SK-N-SH (cell line): Measurements from ENCODE around the gene ASCC3. TPM values are rescaled to one million over a fixed set of nuclear protein-coding genes. Genes with fewer than 3 reads are reported as not detected.

ENCODE experiments used
- CTCF ChIA-PET: fragments of 300-600, 350-600 bp; formaldehyde crosslinking; extraction: SDS; loops from one replicate; lab custom pipeline; 2021; lab: Yijun Ruan, JAX
- POLR2A ChIA-PET: fragments of 350-600 bp; sonication (Branson Sonifier 250); formaldehyde crosslinking; extraction: SDS; loops from one replicate; lab custom pipeline; 2020; ENCODE audit warnings: antibody characterized with exemption, inconsistent platforms; lab: Yijun Ruan, JAX
- DNase-seq: peaks from one replicate; pipeline ENCODE4 v3.0.0; 2012
- H2AFZ ChIP-seq: fragments of 200-600 bp; sonication (generic); 2 replicates; pipeline ENCODE4 v1.8.1; 2016; ENCODE audit warnings: antibody characterized with exemption, mild to moderate bottlenecking, low read depth
- H3F3A ChIP-seq: fragments of 200-600 bp; sonication (generic); replicated peaks from 2 replicates; pipeline ENCODE3; 2016; ENCODE audit warnings: antibody characterized with exemption, mild to moderate bottlenecking; ENCODE audit not compliant: insufficient read depth
- H3K27ac ChIP-seq, 2 experiments: fragments of 200-500 bp in 1 of 2; fragments of 200-600 bp in 1 of 2; sonication (Bioruptor generic) in 1 of 2; sonication (generic), shearing (Covaris generic) in 1 of 2; 2 replicates each; pipeline versions ENCODE4 v1.5.1 to v1.6.1; 2014 to 2016; ENCODE audit warnings: low read depth in 2 of 2, inconsistent platforms in 1 of 2, low read length in 1 of 2, mild to moderate bottlenecking in 1 of 2, mixed read lengths in 1 of 2
- H3K27me3 ChIP-seq: fragments of 200-600 bp; sonication (generic), shearing (Covaris generic); 2 replicates; pipeline ENCODE4 v1.6.1; 2016; ENCODE audit warnings: mixed run types; ENCODE audit not compliant: insufficient read depth
- H3K36me3 ChIP-seq, 2 experiments: fragments of 200-500 bp in 1 of 2; fragments of 200-600 bp in 1 of 2; sonication (Bioruptor generic) in 1 of 2; sonication (generic) in 1 of 2; replicated peaks in 1 of 2; 2 replicates each; pipeline versions ENCODE3 to v1.5.1; 2014 to 2016; ENCODE audit warnings: low read length in 1 of 2, mild to moderate bottlenecking in 1 of 2; ENCODE audit not compliant: insufficient read depth in 2 of 2, control insufficient read depth in 1 of 2
- H3K4me1 ChIP-seq, 2 experiments: fragments of 200-500 bp in 1 of 2; fragments of 200-600 bp in 1 of 2; sonication (Bioruptor generic) in 1 of 2; sonication (generic), shearing (Covaris generic) in 1 of 2; 2 replicates each; pipeline versions ENCODE4 v1.5.1 to v1.6.1; 2014 to 2016; ENCODE audit warnings: low read depth in 1 of 2, low read length in 1 of 2, mixed run types in 1 of 2; ENCODE audit not compliant: insufficient read depth in 2 of 2, control insufficient read depth in 1 of 2
- H3K4me2 ChIP-seq: fragments of 200-600 bp; sonication (generic), shearing (Covaris generic); 2 replicates; pipeline ENCODE4 v1.6.1; 2017; ENCODE audit warnings: mixed run types
- H3K4me3 ChIP-seq, 2 experiments: fragments of 200-500 bp in 1 of 2; fragments of 200-600 bp in 1 of 2; sonication (Bioruptor generic) in 1 of 2; sonication (generic), shearing (Covaris generic) in 1 of 2; 2 replicates each; pipeline versions ENCODE4 v1.5.1 to v1.8.1; 2014 to 2016; ENCODE audit warnings: low read depth in 2 of 2, inconsistent platforms in 1 of 2, low read length in 1 of 2, mild to moderate bottlenecking in 1 of 2, mixed read lengths in 1 of 2, moderate library complexity in 1 of 2
- H3K79me2 ChIP-seq: fragments of 200-600 bp; sonication (generic); 2 replicates; pipeline ENCODE4 v1.8.1; 2017; ENCODE audit warnings: mild to moderate bottlenecking; ENCODE audit not compliant: insufficient read depth
- H3K9ac ChIP-seq: fragments of 200-600 bp; sonication (generic); 2 replicates; pipeline ENCODE4 v1.6.1; 2017; ENCODE audit warnings: mixed run types
- H3K9me2 ChIP-seq: fragments of 200-600 bp; sonication (generic); 2 replicates; pipeline ENCODE4 v1.6.1; 2017; ENCODE audit warnings: mixed run types
- H3K9me3 ChIP-seq: fragments of 200-600 bp; sonication (generic); 2 replicates; pipeline ENCODE4 v1.6.1; 2017; ENCODE audit warnings: mixed run types, mild to moderate bottlenecking, moderate library complexity
- H4K20me1 ChIP-seq: fragments of 200-600 bp; sonication (generic); 2 replicates; pipeline ENCODE4 v1.6.1; 2017; ENCODE audit warnings: mild to moderate bottlenecking, mixed run types; ENCODE audit not compliant: insufficient read depth
- CHD2 ChIP-seq: fragments of 150-350 bp; IDR thresholded peaks from 2 replicates; pipeline ENCODE4 v1.6.1; 2018; ENCODE audit warnings: low read length; ENCODE audit not compliant: partially characterized antibody
- ELF1 ChIP-seq: IDR thresholded peaks from 2 replicates; pipeline ENCODE4 v1.4.0; 2012
- EP300 ChIP-seq, 2 experiments: IDR thresholded peaks; 2 replicates each; pipeline versions ENCODE4 v1.4.0 to v1.6.1; 2012; ENCODE audit warnings: borderline replicate concordance in 1 of 2, low read depth in 1 of 2, low read length in 1 of 2
- EZH2phosphoT487 ChIP-seq: fragments of 200-600 bp; sonication (generic); IDR thresholded peaks from 2 replicates; pipeline ENCODE4 v1.6.1; 2017; ENCODE audit warnings: low read depth, mixed run types, mild to moderate bottlenecking, antibody characterized with exemption, moderate library complexity, borderline replicate concordance
- FOSL2 ChIP-seq: IDR thresholded peaks from 2 replicates; pipeline ENCODE4 v1.4.0; 2012; ENCODE audit warnings: low read depth, mild to moderate bottlenecking, moderate library complexity, borderline replicate concordance
- FOXJ3 ChIP-seq: sonication (generic); formaldehyde crosslinking; IDR thresholded peaks from 2 replicates; pipeline ENCODE4 v1.5.1; 2020; ENCODE audit warnings: mild to moderate bottlenecking, missing genetic modification reagents
- MAX ChIP-seq: IDR thresholded peaks from 2 replicates; pipeline ENCODE4 v1.4.0; 2012; ENCODE audit warnings: low read depth
- NFIC ChIP-seq: IDR thresholded peaks from 2 replicates; pipeline ENCODE4 v1.4.0; 2012; ENCODE audit warnings: borderline replicate concordance
- NRF1 ChIP-seq: IDR thresholded peaks from 2 replicates; pipeline ENCODE4 v1.6.1; 2012; ENCODE audit warnings: low read depth, mild to moderate bottlenecking, low read length
- POLR2AphosphoS5 ChIP-seq: IDR thresholded peaks from 2 replicates; pipeline ENCODE4 v1.6.1; 2012; ENCODE audit warnings: low read depth, low read length
- RAD21 ChIP-seq: IDR thresholded peaks from 2 replicates; pipeline ENCODE4 v1.6.1; 2012; ENCODE audit warnings: mild to moderate bottlenecking, low read length
- RFX5 ChIP-seq: IDR thresholded peaks from 2 replicates; pipeline ENCODE4 v1.6.1; 2012; ENCODE audit warnings: mild to moderate bottlenecking, improper control_type of control experiment, low read length
- RXRA ChIP-seq: IDR thresholded peaks from 2 replicates; pipeline ENCODE4 v1.4.0; 2012; ENCODE audit warnings: low read depth, mild to moderate bottlenecking, borderline replicate concordance
- SMC3 ChIP-seq: IDR thresholded peaks from 2 replicates; pipeline ENCODE4 v1.6.1; 2012; ENCODE audit warnings: low read depth, low read length, improper control_type of control experiment
- TAF1 ChIP-seq: IDR thresholded peaks from 2 replicates; pipeline ENCODE4 v1.6.1; 2012; ENCODE audit warnings: low read depth, mild to moderate bottlenecking, low read length, moderate library complexity, borderline replicate concordance
- TCF12 ChIP-seq: IDR thresholded peaks from 2 replicates; pipeline ENCODE4 v1.4.0; 2012
- TEAD4 ChIP-seq: IDR thresholded peaks from 2 replicates; pipeline ENCODE4 v1.4.0; 2012; ENCODE audit warnings: mild to moderate bottlenecking, borderline replicate concordance; ENCODE audit not compliant: insufficient read depth
- USF2 ChIP-seq: fragments of 150-350 bp; IDR thresholded peaks from 2 replicates; pipeline ENCODE4 v1.6.1; 2017; ENCODE audit warnings: antibody characterized with exemption, low read length, low read depth, borderline replicate concordance
- WGBS: methylation state at CpG from one replicate; pipeline ENCODE4 v1.1.6; 2017; ENCODE audit warnings: low lambda C conversion rate; 5-methylcytosine and 5-hydroxymethylcytosine counted together
- polyA plus RNA-seq, 3 experiments: library from polyadenylated mRNA; depleted of rRNA; stranded (reverse); fragments of >200 nt; gene quantifications; 2 replicates each; pipeline ENCODE4 v1.2.3, GENCODE V29; 2012

ASCC3 gene
- polyA plus RNA-seq, 1 of the 3 experiments (the other 2 are of a cell fraction), result 17.9 TPM

GRCh38 chr6:100461917-100462705 lies 419.0 kb downstream of the ASCC3 start:
- no peak for TF ChIP-seq NFIC
- no peak for TF ChIP-seq POLR2AphosphoS5
- no peak for TF ChIP-seq FOSL2
- TF ChIP-seq MAX, result no peak
- no peak for TF ChIP-seq NRF1
- no peak for TF ChIP-seq EZH2phosphoT487
- TF ChIP-seq RFX5, result no peak
- TF ChIP-seq CHD2, result no peak
- no peak for TF ChIP-seq SMC3
- no peak for TF ChIP-seq ELF1
- TF ChIP-seq TCF12, result no peak
- no peak for TF ChIP-seq USF2
- TF ChIP-seq FOXJ3 (CRISPR knock-in tag), result no peak
- no peak for TF ChIP-seq TAF1
- TF ChIP-seq EP300 (IDR thresholded peaks at IDR 0.05; ENCODE audit: borderline replicate concordance in 1 of 2, low read depth in 1 of 2, low read length in 1 of 2), result no peak
- TF ChIP-seq RAD21, result no peak
- TF ChIP-seq TEAD4, result no peak
- TF ChIP-seq RXRA, result no peak
- ChIA-PET POLR2A (no interaction called here), CTCF (interaction anchor here (1.5 to 1.8 kb wide), 3 partner anchors 9 to 196 kb away, joined by 5 to 7 read pairs (median 6); no protein-coding TSS in a partner anchor)
- 0 out of 2 replicates have a peak, but pooled peaks cover 3% of the 10 kb centered on the region for H4K20me1 ChIP-seq
- H3F3A ChIP-seq, result peaks cover 9% of the 10 kb centered on the region
- no peak overlapping the region for H3K4me3 ChIP-seq
- no peak for DNase-seq
- no peaks in the 10 kb centered on the region for H3K36me3 ChIP-seq
- no peak overlapping the region for H3K4me2 ChIP-seq
- H2AFZ ChIP-seq, result no peak overlapping the region
- 13% methylated on average over 3 of the region's 3 CpGs for WGBS
- H3K9me2 ChIP-seq, result no peaks in the 10 kb centered on the region
- no peaks in the 10 kb centered on the region for H3K9me3 ChIP-seq
- peaks cover 100% of the 10 kb centered on the region for H3K27me3 ChIP-seq
- H3K27ac ChIP-seq, result no peak overlapping the region
- H3K79me2 ChIP-seq, result no peaks in the 10 kb centered on the region
- peaks cover 0 to 6% of the 10 kb centered on the region in 2 experiments; a peak in 1 of 4 replicates for H3K4me1 ChIP-seq
- no peak overlapping the region for H3K9ac ChIP-seq
